ENCODE measurements around the gene GUCY2C.
A peak's percentile ranks its signal among the peaks of the same experiment; 100 is the strongest.

The GUCY2C gene

DNA sequence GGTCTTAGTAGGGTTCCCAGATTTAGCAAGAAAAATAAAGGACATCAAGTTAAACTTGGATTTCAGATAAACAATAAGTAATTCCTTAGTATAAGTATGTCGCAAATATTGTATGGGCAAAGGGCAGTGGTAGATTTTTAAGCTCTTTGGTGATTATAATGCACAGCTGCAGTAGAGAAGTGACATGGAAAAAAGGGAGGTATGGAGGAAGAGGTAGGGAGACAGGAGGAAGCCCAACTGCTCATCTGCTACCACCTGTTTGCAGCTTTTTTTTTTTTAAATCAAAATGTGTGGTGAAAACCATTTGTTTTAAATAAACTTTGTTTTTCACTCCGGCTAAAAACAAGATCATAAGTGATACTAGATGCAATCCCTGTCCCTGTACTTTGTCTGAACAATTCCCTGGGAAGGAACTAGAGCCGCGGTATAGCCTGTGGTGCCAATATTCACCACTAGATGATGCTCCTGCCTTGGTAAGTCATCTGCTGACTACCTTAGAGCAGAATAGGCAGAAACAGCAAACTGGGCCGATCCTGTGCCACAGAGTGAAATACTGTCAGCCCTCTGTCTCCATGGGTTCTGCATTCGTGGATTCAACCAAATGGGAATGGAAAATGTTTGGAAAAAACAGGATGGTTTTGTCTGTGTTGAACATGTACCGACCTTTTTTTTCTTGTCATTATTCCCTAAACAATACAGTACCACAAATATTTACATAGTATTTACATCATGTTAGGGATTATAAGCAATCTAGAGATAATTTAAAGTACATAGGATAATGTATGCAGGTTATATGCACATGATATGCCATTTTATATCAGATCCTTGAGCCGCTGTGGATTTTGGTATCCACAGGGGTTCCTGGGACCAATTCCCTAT is 66.3 kb downstream of the GUCY2C start:
- TF ChIP-seq, protein P1, sequence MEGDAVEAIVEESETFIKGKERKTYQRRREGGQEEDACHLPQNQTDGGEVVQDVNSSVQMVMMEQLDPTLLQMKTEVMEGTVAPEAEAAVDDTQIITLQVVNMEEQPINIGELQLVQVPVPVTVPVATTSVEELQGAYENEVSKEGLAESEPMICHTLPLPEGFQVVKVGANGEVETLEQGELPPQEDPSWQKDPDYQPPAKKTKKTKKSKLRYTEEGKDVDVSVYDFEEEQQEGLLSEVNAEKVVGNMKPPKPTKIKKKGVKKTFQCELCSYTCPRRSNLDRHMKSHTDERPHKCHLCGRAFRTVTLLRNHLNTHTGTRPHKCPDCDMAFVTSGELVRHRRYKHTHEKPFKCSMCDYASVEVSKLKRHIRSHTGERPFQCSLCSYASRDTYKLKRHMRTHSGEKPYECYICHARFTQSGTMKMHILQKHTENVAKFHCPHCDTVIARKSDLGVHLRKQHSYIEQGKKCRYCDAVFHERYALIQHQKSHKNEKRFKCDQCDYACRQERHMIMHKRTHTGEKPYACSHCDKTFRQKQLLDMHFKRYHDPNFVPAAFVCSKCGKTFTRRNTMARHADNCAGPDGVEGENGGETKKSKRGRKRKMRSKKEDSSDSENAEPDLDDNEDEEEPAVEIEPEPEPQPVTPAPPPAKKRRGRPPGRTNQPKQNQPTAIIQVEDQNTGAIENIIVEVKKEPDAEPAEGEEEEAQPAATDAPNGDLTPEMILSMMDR (IDR thresholded peaks at IDR 0.05) = peak; percentile 88
- Histone ChIP-seq H3K9me3 (no peaks in the 10 kb centered on the region), H3K27me3 (no peaks in the 10 kb centered on the region), H3K27ac (peak overlapping the region; percentile 10), H3K4me3 (ENCODE audit: low read depth in 1 of 2, low read length in 1 of 2) (no peak overlapping the region), H3K4me1 (ENCODE audit: control insufficient read depth in 1 of 2, insufficient read depth in 1 of 2, low read depth in 1 of 2, low read length in 1 of 2) (peaks cover 4 to 14% of the 10 kb centered on the region in 2 experiments), H3K36me3 (peaks cover 6% of the 10 kb centered on the region)

DNA sequence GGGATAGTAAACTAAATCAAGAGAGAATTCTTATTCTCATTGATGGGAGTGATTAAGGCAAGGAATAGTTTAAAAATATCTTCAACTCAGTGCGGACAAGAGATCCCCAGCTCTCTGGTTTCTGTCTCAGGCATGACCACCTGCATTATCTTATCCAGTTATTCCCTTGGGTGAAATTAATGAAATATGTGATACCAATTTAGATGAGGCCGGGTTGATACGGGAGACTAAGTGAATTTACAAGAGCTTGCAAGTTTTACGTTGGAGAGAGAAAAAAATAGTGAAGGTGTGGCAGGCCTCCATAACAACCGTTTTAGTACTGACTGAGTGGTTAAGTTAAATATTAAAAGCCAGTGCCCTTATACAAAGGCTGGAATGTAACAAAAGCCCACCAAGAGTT is 67.6 kb downstream of the GUCY2C start:
- H3K4me3 ChIP-seq (ENCODE audit: low read depth in 1 of 2, low read length in 1 of 2) = no peak overlapping the region
- H3K36me3 ChIP-seq = peaks cover 6% of the 10 kb centered on the region
- peaks cover 4 to 18% of the 10 kb centered on the region in 2 experiments for H3K4me1 ChIP-seq (ENCODE audit: control insufficient read depth in 1 of 2, insufficient read depth in 1 of 2, low read depth in 1 of 2, low read length in 1 of 2)
- no peaks in the 10 kb centered on the region for H3K9me3 ChIP-seq
- H3K27me3 ChIP-seq = no peaks in the 10 kb centered on the region
- TF ChIP-seq, protein P1 (IDR thresholded peaks at IDR 0.05) = no peak
- H3K27ac ChIP-seq = no peak overlapping the region

DNA sequence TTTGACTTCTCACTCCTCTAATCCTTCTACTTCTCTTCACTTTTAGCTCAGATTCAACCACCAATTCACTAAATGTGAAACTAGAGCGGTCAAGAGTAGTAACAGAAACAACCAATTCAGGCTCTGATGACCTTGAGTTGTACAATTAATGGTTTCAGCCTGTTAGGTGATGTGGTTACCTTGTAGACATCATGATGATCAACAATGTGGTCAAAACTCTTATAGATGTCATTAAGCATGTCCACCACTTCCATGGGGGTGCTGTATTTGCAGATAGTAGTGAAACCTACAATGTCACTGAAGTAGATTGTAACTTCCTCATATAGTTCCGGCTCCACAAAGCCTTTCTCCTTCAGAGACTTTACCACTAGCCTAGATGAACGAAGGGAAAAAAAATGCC is 74.6 kb downstream of the GUCY2C start:
- H3K27ac ChIP-seq = peak overlapping the region; percentile 80
- peaks cover 32 to 70% of the 10 kb centered on the region in 2 experiments for H3K4me1 ChIP-seq (ENCODE audit: control insufficient read depth in 1 of 2, insufficient read depth in 1 of 2, low read depth in 1 of 2, low read length in 1 of 2)
- TF ChIP-seq, protein P1 (IDR thresholded peaks at IDR 0.05) = no peak
- H3K27me3 ChIP-seq = no peaks in the 10 kb centered on the region
- H3K4me3 ChIP-seq (ENCODE audit: low read depth in 1 of 2, low read length in 1 of 2) = no peak overlapping the region
- H3K36me3 ChIP-seq = no peaks in the 10 kb centered on the region
- H3K9me3 ChIP-seq = no peaks in the 10 kb centered on the region

DNA sequence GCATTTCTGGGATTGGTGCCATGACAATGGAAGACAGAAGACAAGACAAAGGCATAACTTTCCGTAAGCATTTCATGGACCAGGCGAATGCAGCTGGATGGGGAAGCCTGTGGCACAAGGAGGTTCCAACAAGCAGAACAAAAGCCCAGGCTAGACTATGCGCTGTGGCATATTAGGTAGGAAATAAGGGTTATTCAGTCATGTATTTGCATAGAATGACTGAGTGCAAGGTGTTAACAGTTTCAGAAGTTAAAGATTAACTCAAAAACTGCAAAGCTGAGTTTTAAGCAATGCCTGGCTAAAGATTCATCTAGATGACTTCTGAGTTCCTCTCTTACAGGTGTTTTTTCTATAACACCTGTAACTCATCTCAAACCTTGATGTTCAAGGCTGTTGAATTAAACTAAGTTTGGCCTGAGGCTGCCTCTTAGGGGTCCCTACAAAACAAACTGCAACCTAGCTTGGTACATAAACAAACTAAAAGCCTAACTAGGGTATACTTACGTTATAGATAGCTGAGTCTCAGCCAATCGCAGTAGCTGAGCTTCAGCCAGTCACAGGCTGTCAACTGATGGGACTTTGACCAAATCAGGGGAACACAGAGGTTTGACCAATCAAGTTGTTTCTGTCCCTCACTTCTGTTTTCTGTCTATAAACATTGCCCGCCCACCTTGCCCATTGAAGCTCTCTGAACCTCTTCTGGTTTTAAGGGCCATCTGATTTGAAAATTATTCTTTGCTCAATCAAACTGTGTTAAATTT is 76.5 kb downstream of the GUCY2C start:
- Histone ChIP-seq H3K36me3 (no peaks in the 10 kb centered on the region), H3K4me1 (ENCODE audit: control insufficient read depth in 1 of 2, insufficient read depth in 1 of 2, low read depth in 1 of 2, low read length in 1 of 2) (peaks cover 35 to 80% of the 10 kb centered on the region in 2 experiments), H3K27ac (peak overlapping the region; percentile 40), H3K27me3 (no peaks in the 10 kb centered on the region), H3K4me3 (ENCODE audit: low read depth in 1 of 2, low read length in 1 of 2) (no peak overlapping the region), H3K9me3 (no peaks in the 10 kb centered on the region)
- TF ChIP-seq, protein P1 (IDR thresholded peaks at IDR 0.05) = no peak

DNA sequence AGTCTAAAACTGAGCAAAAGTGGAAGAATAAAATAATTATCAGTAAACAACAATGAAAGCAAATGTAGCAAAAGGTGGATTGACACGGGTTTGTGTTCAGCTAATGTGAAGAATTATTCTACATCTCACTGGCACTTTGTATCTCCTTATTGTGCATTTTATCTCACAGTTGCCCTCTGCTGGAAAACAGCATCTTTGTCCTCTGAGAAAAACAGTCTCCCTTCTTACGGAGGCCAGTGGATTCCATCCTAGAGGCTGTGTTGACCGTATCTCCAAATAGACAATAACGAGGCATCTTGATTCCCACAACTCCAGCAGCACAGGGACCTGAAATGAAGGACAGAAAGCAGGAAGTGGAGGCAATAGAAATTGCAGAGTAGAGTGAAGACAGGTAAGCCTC is 77.4 kb downstream of the GUCY2C start:
- no peaks in the 10 kb centered on the region for H3K36me3 ChIP-seq
- no peaks in the 10 kb centered on the region for H3K27me3 ChIP-seq
- H3K4me1 ChIP-seq (ENCODE audit: control insufficient read depth in 1 of 2, insufficient read depth in 1 of 2, low read depth in 1 of 2, low read length in 1 of 2) = peaks cover 45 to 88% of the 10 kb centered on the region in 2 experiments
- H3K9me3 ChIP-seq = no peaks in the 10 kb centered on the region
- no peak overlapping the region for H3K4me3 ChIP-seq (ENCODE audit: low read depth in 1 of 2, low read length in 1 of 2)
- TF ChIP-seq, protein P1 (IDR thresholded peaks at IDR 0.05) = no peak
- peak overlapping the region; percentile 40 for H3K27ac ChIP-seq

All from neutrophil (primary cell).